A172 (cell line): ENCODE data around the gene TMEM233. TPM values are rescaled to one million over a fixed set of nuclear protein-coding genes. Genes with fewer than 3 reads are reported as not detected.
"Not testable (repeated sequence)": the region's sequence is repeated elsewhere in the genome, so short reads cannot be mapped to it uniquely, and the experiment has no call there.

Experiments
- DNase-seq: peaks from one replicate; pipeline ENCODE4 v3.0.0-alpha.2; 2015; ENCODE audit warnings: low spot score
- total RNA-seq: library from RNA; depleted of rRNA; stranded (reverse); fragments of >200 nt; shearing (Covaris generic); gene quantifications from 2 replicates; pipeline ENCODE4 v1.2.3, GENCODE V29; 2014

The TMEM233 gene
- total RNA-seq, 1 experiment from 2014 or later: not detected

DNA sequence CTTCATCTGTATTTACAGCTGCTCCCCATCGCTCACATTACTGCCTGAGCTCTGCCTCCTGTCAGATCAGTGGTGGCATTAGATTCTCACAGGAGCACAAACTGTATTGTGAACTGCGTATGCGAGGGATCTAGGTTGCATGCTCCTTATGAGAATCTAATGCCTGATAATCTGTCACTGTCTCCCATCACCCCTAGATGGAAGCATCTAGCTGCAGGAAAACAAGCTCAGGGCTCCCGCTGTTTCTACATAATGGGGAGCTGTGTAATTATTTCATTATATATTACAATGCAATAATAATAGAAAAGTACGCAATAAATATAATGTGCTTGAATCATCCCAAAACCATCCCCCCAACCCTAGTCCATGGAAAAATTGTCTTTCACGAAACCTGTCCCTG lies 64.6 kb downstream of the TMEM233 start:
- not testable (repeated sequence) for DNase-seq

DNA sequence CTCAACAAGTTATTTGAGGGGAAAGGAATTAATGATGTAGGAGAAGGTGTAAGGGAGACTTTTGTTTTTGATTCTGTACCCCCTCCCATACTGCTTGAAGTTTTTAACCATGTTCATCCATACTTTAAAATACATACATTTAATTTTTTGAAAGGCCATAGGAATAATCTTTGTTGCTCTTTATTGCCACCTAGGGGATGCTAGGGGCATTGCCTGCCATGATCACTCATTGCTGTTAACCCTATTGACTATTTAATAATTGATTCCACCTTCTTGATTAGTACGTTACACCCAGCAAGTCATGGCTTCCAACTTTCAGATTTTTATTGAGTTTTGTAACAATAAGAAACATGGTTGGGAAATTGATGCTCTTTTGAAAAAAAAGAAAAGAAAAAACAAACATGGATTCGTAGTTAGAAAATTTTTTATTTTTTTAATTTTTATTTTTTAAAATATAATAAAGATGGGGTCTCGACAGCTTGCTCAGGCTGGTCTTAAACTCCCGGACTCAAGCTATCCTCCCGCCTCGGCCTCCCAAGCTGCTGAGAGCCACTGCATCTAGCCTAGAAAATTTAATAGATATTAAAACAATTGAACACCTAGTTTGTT lies 65.8 kb downstream of the TMEM233 start:
- no peak for DNase-seq

DNA sequence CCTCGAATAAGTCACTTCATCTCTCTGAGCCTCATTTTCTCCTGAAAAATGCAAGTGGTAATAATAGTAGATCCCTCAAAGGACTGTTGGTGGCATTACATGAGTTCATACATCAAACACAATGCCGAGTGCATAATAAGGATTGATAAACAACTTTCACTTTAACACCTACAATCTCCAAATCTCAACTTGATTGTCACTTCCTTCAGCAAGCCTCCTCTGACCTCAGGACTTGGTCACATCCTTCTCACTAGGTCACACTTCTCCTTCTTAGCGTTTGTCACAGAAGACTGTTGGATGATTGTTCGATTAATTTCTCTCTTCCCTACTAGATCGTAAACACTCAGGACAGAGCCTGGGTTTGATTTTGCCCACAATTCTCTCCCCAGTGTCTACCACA lies 66.5 kb downstream of the TMEM233 start:
- DNase-seq: no peak

DNA sequence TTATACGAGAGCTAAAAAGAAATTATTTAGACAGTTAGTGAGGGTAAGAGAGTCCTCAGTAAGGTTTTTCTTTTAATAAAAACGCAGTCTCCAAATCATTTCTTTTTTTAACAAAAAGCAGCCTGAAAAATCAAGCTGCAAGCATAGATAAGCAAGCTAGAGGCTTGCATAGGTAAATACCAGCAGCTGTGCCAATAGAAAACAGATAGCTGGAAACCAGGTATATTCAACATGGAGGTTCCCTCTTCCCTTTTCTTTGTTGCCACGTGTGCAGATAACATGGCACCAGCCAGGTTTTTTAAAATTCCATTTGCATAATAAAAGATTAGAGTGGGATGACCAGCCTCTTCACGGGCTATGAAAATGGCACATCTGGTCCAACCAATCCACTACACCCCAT lies 68.3 kb downstream of the TMEM233 start:
- DNase-seq: no peak

DNA sequence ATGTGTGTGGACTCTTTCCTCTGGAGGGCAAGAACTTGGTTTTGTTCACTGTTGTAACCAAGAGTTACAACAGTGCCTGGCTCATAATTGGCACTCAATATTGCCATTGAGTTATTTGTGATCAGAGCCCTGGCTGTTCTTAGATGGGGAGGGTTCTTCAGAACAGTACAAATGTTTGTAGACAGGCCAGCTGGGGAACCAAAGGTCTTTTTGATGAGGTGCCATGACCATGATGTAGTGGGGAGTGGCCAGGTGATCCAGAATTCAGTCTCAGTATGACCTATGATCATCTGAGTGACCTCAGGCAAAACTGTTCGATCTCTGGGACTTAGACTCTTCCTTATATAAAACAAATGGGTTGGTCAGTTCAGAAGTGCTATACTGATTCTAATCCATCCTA lies 71.1 kb downstream of the TMEM233 start:
- no peak for DNase-seq

DNA sequence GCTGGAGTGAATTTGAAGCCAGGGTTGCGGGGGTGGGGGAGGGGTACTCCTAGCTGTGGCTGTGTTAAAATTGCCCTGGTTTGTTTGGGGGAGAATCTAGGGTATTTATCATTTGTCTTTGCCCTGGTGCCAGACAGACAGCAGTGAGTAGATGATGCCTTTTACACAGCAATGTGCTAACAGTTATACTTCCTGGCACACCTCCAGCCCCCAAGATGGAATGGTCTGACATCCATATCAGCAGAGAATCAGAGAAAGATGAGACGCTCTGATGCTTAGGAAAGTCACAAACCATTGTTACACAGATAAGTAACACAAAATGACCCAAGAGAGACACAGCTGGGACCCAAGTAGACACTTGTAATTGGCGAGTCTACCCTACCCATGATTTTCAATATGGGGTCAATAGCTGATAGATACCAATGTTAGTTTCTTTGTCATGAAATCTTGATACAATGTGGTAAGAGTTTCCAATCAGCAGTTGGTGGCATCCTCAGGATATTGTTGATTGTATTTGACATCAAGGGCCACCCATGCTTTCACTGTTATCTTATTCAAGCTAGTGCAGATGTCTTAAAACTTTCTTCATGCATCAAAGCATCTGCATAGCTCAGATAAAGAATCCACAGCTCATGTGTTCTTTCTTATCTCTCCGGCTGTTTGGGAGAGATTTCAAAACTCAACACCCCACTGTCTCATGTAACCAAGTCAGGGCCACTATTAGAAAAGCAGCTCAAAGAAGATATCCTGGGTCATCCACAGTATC lies 71.8 kb downstream of the TMEM233 start:
- no peak for DNase-seq

DNA sequence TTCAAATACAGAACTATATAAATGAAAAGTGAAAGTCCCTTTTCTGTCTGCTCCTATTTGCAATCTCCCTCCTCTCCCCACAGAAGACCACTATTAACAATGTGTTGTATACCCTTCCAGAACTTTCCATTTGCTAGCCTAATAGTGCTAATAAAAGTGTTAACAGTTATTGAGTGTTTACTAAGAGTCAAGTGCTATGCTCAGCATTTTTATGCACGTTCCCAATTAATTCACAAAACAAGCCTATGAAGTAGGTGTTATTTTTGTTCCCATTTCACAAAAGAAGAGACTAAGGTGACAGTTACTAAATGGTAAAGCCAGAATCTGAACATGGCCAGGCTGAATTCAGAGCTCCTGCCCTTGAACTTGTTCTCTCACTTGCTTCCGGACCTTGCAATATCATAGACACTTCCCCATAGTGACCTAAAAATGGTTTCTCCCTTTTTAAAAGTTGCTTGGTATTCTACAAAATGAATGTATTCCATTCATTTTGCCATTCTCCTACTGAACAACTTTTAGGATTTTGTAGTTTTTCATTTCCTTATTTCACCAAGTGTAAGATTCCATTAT lies 72.7 kb downstream of the TMEM233 start:
- DNase-seq: no peak

DNA sequence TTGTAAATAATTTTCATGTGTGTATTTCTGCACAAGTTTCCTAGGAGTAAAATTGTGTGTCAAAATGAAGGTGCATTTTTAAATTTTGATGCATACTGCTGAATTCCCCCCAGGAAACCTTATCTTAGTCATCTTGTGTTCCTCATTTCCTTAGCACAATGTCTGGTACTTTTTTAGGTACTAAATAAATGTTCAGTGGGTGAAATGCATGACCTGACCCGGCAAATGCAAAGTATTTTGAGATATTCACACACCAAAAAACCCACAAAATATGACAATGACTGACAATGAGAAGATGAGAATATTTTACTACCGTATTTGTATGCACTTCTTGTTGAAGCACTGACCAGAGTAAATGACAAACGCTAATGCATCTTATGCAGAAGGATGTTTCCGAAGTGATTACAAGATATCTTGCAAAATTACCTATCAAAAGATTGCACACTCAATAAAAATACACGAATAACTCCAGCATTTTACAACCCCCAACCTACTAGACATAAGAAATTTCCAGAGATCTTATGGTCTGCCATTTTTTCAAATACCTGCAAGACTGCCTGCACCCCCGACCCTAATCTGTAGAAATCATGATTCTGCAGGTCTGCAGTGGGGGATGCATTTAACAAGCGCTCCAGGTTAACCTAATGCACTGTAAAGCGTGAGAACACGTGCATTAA lies 73.5 kb downstream of the TMEM233 start:
- DNase-seq: no peak

DNA sequence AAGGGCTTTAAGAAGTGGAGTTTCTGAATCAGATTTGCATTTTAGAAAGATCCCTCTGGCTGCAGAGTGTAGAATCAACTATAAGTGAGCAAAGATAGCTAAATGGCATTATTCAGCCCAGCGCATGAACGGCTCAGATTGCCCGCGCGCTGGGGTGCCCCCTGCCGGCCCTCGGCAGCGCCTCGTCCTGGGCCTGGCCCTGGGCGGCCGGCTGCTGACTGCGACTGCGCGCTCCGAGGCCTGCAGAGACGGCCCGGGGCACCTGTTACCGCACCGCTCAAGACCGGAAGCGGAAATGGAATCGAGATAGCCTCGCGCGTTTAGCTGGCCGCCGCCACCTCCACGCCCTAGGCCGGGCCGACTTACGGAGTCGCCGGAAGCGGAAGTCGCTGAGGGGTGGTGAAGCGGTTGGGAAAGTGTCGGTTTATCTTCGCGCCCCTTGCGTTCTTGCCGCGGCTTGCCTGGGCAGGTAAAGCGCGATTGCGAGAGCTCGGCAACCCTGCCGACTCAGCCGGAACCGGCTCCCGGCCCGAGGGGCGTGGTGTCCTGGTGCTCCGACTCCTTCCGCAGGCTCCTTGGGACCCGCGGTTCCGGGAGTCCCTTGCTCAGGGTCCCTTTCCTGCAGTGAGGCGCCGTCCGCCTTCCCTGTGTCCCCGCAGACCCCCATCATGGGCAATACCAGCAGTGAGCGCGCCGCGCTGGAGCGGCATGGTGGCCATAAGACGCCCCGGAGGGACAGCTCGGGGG lies 74.2 kb downstream of the TMEM233 start, which contains the start of gene PRKAB1:
Gene PRKAB1 (plus strand): TSS at position 557 of the 747 bp plus-strand sequence. CDS start 112 bp downstream, at position 669.
- DNase-seq: peak; percentile 93

DNA sequence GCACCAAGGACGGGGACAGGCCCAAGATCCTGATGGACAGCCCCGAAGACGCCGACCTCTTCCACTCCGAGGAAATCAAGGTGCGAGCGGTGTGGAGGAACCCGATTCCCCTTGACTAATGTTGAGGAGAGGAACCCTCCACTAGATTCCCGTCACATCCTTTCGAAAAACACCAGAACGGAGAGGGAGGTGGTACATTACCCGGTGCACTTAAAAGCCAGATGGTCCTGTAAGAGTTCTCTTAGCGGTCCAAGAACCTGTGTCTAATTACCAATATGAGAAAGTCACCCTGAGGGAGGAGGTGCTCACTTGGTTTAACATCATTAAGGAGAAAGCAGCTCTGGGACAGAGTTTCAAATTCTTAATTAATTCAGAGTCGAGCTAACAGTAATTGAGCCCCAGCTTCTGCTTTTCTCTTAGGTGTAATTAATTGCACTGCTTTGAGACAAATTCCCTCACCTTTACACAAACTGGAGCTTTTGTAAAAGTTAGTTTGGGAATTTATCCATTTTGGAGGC lies 74.8 kb downstream of the TMEM233 start:
- DNase-seq: no peak

DNA sequence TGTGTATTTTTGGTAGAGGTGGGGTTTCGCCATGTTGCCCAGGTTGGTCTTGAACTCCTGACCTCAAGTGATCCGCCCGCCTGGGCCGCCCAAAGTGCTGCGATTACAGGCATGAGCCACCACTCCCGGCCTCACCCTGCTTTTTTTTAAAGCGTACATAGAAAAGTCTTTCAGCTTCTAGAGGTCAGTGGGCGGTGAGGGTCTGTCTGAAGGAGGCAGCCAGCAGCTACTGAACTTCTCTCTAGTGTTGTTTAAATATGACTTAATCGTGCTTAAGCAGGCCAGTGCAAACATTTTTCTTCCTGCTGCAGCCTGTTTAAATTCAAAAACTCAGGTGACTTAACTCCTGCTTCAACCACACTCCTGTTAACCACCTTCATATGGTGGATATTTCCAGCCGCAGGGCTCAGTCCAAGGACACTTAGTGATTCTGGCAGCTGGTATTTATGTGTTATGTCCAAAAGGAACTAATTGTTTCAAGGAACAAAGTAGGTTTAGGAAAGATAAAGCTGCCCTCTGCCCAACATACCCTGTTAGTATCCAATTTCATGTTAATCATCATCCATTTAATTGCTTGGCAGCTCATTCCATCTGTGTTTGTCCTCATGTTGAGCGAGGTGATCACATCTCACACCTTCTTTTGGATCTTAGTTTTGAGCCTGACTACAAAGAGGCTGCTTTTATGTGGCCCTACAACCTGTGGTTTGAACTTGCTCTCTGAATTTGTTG lies 76.3 kb downstream of the TMEM233 start:
- DNase-seq: no peak

DNA sequence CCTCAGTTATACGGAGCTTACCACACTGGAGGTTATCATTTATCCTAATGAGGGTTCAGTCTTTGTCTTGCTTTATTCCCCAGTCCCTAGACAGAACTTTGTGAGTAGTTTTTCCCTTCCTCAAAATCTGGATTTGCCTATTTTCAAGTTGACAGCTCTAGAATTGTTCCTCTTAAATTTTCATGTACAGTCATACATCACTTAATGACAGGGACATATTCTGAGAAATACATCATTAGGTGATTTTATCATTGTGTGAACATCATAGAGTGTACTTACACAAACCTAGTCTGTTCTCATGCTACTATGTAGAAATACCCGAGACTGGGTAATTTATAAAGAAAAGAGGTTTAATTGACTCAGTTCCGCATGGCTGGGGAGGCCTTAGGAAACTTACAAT lies 77.5 kb downstream of the TMEM233 start:
- no peak for DNase-seq

DNA sequence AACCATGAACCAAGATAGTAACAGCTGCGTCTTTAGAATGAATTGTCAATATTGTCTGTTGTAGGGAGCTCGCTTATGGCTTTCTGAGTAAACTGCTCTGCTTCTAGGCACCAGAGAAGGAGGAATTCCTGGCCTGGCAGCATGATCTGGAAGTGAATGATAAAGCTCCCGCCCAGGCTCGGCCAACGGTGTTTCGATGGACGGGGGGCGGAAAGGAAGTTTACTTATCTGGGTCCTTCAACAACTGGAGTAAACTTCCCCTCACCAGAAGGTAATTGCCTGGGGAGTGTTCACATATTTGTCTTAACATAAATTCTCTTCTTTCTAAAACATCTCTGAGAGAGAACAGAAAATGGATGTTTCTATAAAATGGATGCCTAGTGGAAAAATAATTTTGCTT lies 78.6 kb downstream of the TMEM233 start:
- DNase-seq: no peak

DNA sequence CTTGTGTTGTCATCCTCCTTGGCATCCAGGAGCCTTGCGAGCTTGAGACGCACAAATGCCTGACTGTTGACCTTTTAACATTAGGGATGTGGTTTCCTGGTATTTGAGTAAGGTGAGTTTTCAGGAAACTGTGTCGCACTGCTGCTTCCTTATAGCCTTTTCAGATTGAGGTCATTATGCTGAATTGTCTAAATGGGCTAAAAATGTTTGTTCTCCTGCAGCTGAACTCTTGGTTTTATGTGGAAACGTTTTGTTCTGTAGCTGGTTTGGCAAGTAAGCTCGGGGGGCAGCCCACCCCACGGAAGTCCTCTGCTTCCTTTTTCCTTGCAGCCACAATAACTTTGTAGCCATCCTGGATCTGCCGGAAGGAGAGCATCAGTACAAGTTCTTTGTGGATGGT lies 80.1 kb downstream of the TMEM233 start:
- DNase-seq: no peak

DNA sequence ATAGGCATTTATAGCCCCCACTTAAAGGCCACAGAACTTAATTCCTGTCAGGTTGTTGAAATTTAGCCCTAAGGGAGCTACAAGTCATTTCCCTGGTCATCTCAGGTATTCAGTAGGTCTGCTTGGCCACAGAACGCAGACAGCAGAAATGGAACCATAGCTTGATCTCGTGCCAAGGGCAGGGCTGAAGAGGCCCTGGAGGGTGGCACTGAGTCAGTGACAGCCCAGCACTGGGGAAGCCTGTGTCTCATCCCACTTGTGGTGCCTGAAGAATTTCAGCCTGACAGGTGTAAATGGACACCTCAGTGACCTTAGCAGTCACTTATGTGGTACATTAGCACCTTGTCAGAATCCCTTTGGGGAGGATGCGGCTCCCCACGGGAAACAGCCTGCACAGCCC lies 81.0 kb downstream of the TMEM233 start:
- DNase-seq: no peak

DNA sequence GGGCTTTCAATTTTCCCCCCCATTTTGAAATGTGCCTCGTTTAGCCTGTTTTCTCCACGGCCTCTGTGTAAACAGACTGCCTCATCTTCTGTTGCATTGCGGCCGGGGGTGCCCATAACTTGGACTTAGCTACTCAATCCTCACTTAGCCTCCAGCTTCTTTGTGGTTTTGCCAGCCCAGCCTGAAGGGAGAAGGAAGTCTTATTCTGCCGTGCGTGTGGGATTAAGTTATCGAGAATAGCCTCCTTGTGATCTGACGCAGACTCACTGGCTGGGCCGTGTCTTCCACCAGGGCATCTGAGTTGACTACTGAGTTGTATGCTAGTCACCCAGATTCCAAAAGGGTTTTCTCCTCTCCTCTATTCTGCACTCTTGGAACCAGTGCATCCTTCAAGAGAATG lies 82.4 kb downstream of the TMEM233 start:
- no peak for DNase-seq

DNA sequence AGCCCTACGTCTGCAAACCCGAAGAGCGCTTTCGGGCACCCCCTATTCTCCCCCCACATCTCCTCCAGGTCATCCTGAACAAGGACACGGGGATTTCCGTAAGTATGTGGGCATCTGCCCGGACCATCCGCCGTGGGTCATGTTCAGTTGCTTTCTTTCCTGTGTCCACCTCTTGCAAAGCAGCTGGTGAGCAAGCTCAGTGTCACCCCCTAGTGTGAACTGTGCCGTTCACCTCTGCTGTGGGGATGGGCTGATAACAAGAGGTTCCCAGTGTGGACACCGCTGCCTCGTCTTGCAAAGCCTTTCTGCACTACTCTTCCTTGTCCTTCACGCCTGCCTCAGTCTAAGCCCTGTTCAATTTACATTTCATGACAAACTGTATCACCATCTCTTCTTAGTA lies 83.0 kb downstream of the TMEM233 start:
- DNase-seq: no peak

DNA sequence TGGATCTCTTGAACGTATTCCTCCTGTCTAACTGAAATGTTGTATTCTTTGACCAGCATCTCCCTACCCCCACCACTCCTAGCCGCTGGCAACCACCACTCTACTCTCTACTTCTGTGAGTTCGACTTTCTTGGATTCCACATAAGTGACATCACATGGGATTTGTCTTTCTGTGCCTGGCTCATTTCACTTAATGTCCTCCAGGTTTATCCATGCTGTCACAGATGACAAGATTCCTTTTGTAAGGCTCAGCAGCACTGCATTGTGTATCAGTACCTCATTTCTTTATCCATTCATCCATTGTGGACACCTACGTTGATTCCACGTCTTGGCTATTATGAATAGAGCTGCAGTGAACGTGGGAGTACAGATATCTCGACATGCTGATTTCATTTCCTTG lies 84.9 kb downstream of the TMEM233 start:
- no peak for DNase-seq

DNA sequence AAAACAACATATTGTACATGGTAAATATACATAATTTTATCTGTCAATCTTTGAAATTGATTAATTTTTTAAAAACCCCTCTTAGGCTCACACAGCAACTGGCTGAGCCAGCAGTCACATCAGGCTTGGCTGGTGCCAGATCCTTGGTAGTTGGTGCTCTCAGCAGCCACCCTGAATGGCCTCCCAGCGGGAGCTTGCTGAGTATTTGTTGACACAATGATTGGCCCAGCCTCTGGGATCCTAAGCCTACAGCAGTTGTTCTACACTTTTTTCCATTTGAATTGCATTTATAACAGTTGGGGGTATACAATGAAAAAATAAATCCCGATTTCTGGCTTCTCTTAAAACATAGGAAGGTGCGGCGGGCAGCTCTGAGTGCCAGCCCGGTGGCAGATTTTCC lies 85.5 kb downstream of the TMEM233 start:
- DNase-seq: no peak

DNA sequence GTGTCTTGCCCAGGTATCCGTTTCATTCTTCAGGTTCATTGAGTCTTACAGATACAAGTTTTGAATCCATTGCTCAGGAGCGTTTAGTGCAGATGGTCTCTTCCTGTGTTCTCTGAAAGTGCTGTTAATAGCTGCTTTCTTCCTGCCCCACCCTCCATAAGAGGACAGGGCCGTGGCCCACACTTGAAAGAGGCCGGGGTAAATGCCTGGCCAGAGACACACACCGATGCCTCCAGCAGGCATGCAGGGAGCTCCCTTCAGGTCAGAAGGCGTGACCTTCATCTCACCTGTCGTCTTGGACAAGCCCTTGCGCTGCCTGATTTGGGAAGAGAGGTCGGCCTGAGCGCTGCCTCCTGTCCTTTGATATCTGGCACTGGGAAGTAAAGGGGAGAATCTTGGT lies 85.9 kb downstream of the TMEM233 start:
- DNase-seq: no peak

DNA sequence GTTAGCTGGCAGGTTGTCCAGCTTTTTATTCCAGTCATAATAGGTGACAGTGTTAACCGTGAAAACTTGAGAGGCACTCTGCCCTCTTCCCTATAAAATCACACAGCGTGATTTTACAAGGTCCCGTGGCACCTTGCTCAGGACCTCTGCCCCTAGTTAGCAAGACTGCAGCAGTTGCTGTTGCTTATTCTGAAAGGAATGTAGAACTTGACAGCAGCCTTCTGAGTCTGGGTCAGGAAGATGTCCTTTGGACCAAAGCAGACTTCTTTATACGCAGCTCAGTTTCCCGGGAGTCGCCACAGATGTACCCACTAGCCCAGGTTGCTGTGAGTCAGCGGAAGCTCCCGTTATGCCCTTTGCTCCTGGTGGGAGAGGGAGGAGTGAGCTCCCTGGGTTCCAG lies 87.5 kb downstream of the TMEM233 start:
- DNase-seq: no peak
